Retinal pigment epithelial cell (primary cell): Measurements from ENCODE around the gene RPA1.
"Not testable (repeated sequence)": the region's sequence is repeated elsewhere in the genome, so short reads cannot be mapped to it uniquely, and the experiment has no call there.

Source experiments
- DNase-seq: peaks from one replicate; pipeline ENCODE4 v3.0.0-alpha.2; 2010; ENCODE audit warnings: low read depth
- H3K4me3 ChIP-seq: 2 replicates; pipeline ENCODE4 v1.5.1; 2011; ENCODE audit warnings: mild to moderate bottlenecking, low read length, control low read depth, moderate library complexity
- CTCF ChIP-seq: conservative IDR thresholded peaks from 2 replicates; pipeline ENCODE4 v1.5.1; 2011; ENCODE audit warnings: low read depth, low read length, control low read depth, inconsistent platforms

RPA1 gene

DNA sequence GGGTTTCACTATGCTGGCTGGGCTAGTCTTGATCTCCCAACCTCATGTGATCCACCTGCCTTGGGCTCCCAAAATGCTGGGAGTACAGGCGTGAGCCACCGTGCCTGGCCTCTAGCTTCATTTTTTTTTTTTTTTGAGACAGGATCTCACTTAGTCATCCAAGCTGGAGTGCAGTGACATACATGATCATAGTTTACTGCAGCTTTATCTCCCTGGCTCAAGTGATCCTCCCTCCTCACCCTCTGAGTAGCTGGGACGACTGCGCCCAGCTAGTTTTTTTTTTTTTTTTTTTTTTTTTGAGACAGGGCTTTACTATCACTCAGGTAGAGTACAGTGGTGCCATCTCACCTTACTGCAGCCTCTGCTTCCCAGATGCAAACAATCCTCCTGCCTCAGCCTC lies 9.7 kb downstream of the RPA1 start:
- no peak overlapping the region for H3K4me3 ChIP-seq
- no peak for TF ChIP-seq CTCF
- no peak for DNase-seq

DNA sequence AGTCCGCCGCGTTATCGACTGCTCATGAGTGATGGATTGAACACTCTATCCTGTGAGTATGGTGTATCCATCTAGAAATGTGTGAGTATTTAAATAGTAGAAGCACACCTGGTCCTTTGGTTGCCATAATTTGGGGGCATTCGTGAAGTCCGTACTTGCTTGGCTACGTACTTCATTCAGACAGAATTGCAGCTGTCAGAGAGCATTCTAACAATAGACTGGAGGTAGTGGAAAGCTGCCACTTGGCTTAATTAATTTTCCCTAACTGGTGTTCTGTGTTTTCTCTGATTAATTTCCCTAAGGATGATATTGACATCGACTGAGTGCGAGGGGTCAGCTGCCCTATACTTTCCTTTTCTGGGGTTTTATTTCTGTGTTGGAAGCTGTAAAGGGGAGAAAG lies 14.1 kb downstream of the RPA1 start:
- no peak for TF ChIP-seq CTCF
- no peak overlapping the region for H3K4me3 ChIP-seq
- DNase-seq, result no peak

GRCh38 chr17:1847191-1847590 lies 17.4 kb downstream of the RPA1 start:
- DNase-seq, result no peak
- H3K4me3 ChIP-seq, result no peak overlapping the region
- no peak for TF ChIP-seq CTCF

DNA sequence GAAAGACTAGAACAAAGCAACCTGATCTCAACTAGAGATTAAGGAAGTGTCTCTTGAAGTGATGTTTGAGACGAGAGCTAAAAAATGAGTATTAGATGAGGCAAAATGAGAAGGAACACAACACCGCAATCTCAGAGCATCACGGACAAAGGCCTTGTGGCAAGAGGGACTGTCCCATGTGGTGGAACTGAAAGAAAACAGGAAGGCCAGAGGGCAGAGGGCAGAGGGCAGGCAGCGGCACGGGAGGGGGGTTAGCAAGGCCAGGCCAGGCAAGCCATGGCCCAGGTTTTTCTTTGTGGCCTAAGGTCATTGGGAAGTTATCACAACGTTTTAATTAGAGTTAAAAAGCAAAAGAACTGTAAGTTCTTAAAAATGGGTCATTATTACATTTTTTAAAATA lies 22.5 kb downstream of the RPA1 start:
- H3K4me3 ChIP-seq, result no peak overlapping the region
- no peak for TF ChIP-seq CTCF
- no peak for DNase-seq

DNA sequence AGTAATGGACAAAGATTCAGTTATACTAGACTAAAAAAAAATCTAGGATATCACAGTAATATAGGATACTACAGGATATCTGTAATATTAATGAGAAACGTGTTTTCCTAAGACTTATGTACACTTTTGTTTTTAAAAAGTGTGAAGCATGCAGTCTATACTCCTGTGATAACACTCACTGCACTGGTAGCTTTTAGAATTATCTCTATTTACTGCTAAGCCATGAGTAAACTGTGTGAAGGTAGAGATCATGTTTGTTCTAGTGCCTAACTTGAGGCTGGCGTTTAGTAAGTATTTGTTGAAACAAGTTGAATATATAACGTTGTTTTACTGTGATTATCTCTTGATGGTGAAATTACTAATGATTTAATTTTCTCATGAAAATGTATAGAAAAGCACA lies 23.9 kb downstream of the RPA1 start:
- no peak for TF ChIP-seq CTCF
- H3K4me3 ChIP-seq, result no peak overlapping the region
- no peak for DNase-seq

DNA sequence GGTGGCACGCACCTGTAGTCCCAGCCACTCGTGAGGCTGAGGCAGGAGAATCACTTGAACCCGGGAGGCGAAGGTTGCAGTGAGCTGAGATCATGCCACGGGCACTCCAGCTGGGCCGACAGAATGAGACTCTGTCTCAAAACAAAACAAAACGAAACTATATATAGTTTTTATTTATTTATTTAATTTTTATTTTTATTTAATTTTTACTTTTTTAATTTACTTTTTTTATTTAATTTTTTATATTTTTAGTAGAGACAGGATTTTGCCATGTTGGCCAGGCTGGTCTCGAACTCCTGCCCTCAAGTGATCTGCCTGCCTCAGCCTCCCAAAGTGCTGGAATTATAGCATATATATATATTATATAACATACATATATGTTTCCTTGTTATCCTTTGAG lies 26.7 kb downstream of the RPA1 start:
- not testable (repeated sequence) for DNase-seq, H3K4me3 ChIP-seq

- TF ChIP-seq CTCF, result no peak
- no peak overlapping the region for H3K4me3 ChIP-seq
- no peak for DNase-seq
Observed at GRCh38 chr17:1860978-1861377, 31.2 kb downstream of the RPA1 start.

DNA sequence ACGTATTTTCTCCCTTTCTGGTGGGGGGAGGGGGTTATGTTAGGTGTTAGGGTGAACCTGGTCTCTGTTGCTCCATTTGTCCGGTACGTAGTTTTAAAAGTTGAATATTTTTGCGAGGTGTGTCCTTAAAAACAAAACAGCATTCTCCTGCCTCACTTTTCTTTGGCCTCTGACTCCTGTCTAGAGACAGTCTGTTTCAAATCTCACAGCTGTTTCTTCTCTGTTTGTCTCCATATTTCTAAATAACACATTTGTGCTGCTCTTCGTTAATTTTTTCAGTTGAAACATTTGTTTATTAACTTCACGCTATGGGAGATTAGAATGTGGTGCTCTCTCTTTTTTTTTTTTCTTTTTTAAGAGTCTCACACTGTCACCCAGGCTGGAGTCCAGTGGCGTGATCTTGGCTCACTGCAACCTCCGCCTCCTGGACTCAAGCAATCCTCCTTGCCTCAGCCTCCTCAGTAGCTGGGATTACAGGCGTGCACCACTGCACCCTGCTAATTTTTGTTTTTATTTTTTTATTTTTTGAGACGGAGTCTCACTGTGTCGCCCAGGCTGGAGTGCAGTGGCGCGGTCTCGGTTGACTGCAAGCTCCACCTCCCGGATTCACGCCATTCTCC lies 31.7 kb downstream of the RPA1 start:
- no peak for TF ChIP-seq CTCF
- no peak for DNase-seq
- no peak overlapping the region for H3K4me3 ChIP-seq
